RWPE1 (cell line): ENCODE measurements around the gene GABRA4.

ENCODE experiments used
- CTCF ChIA-PET: fragments of 350-600 bp; sonication (Branson Sonifier 250); formaldehyde crosslinking; extraction: SDS; loops from one replicate; lab custom pipeline; 2021; lab: Yijun Ruan, JAX
- POLR2A ChIA-PET: fragments of 400-600 bp; formaldehyde crosslinking; extraction: SDS; loops from one replicate; lab custom pipeline; 2020; ENCODE audit warnings: antibody characterized with exemption; ENCODE audit not compliant: low non-redundant PET; lab: Yijun Ruan, JAX
- DNase-seq: peaks from one replicate; pipeline ENCODE4 v3.0.0; 2012; ENCODE audit warnings: low spot score
- H3K27ac ChIP-seq: fragments of 450-650 bp; 2 replicates; pipeline ENCODE4 v1.5.1; 2017
- TF ChIP-seq, protein P1 (sequence below): fragments of 450-650 bp; conservative IDR thresholded peaks from 2 replicates; pipeline ENCODE4 v1.5.1; 2017; ENCODE audit warnings: low read depth, mild to moderate bottlenecking

Gene GABRA4

GRCh38 chr4:46931981-46932380 is 61.4 kb downstream of the GABRA4 start:
- ChIA-PET POLR2A (no interaction called here), CTCF (no interaction called here)
- TF ChIP-seq, protein P1, sequence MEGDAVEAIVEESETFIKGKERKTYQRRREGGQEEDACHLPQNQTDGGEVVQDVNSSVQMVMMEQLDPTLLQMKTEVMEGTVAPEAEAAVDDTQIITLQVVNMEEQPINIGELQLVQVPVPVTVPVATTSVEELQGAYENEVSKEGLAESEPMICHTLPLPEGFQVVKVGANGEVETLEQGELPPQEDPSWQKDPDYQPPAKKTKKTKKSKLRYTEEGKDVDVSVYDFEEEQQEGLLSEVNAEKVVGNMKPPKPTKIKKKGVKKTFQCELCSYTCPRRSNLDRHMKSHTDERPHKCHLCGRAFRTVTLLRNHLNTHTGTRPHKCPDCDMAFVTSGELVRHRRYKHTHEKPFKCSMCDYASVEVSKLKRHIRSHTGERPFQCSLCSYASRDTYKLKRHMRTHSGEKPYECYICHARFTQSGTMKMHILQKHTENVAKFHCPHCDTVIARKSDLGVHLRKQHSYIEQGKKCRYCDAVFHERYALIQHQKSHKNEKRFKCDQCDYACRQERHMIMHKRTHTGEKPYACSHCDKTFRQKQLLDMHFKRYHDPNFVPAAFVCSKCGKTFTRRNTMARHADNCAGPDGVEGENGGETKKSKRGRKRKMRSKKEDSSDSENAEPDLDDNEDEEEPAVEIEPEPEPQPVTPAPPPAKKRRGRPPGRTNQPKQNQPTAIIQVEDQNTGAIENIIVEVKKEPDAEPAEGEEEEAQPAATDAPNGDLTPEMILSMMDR, result no peak
- no peak for DNase-seq
- no peak overlapping the region for H3K27ac ChIP-seq

DNA sequence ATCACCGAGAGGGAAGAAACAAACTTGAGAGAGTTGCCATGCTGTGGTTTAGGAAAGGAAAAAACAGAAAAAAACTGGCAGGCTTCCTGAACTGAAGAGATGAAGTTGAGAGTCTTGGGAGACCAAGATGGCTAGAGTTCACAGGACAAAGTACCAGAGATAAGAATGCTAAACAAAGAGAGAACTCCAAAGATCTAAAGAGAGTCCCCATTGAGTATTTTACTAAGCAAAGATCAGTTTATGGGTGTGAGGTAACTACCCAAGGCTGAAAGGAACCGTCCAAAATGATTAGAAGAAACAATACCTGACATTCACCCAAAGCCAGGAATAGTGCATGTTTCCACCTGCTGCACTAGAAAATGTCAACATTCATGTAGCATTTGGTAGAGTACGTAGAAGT is 62.5 kb downstream of the GABRA4 start:
- H3K27ac ChIP-seq, result no peak overlapping the region
- POLR2A ChIA-PET, result no interaction called here
- TF ChIP-seq, protein P1, result no peak
- DNase-seq, result no peak
- CTCF ChIA-PET, result no interaction called here

DNA sequence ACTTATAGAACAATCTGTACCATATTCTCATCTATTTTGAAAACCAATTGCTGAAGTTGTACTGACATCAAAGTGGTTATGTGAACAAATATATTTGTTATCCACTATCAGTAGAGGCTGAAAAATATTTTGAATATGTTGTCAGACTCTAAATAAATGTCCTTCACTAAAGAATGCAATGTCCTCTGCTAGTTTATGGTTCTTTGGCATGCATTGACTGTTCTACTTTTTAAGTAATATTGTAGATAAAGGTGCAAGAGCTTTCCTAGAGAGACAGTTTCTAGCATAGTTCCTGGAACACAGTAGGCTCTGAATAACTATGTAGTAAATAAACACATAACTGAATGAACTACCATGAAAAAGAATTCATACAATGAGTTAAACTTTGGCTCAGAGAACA is 66.2 kb downstream of the GABRA4 start:
- DNase-seq, result no peak
- CTCF ChIA-PET, result no interaction called here
- no peak overlapping the region for H3K27ac ChIP-seq
- POLR2A ChIA-PET, result no interaction called here
- TF ChIP-seq, protein P1, result no peak

DNA sequence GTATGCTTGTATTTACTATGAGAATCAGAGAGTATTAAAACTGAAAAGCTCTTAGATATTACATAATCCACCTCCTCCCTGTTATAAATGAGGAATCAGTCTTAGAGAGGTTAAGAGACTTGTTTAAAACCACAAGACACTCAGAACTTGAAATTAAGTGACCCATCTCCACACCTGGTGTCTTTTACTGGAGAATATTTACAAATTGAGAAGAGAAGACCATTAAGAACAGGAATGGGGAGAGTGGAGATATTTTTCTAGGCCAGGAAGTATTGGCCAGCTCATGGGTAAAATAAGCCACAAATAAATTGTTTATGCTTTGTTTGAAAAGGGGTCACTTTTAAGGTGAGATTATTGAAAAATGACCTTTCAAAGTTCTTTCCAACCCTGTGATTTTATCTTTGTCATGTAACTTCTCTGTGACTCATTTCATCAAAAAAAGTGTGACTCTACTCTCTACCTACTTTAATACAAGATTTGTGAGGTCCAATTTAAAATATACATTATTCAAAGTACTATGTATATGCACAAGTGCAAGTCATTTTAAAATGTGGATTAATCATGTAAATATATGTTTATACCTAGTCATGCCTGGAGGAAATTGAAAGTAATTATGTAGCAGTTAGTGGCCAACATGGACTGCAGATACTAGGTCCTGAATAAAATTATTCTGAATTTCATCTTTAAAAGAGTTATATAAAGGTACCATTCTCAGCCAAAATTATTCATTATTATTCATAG is 68.4 kb downstream of the GABRA4 start:
- TF ChIP-seq, protein P1, result no peak
- ChIA-PET POLR2A (no interaction called here), CTCF (no interaction called here)
- no peak for DNase-seq
- no peak overlapping the region for H3K27ac ChIP-seq

DNA sequence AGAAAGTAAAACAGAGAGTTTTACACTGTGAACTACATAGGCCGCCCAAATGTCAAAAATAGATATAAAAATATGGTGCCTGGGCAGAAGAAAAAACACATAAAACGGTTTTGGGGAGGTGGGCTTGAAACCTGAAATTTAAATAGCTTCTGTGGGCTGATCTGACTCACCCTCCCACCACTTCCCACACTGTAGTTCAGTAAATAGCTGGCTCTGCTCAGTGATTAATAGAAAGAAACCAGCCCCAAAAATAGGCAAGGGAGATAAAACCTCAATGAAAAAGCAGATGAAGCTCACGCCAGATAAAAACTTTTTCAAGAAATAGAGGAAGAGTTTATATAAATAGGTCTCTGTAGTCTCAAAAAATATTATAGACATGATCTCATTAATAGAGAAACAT is 71.2 kb downstream of the GABRA4 start:
- CTCF ChIA-PET, result no interaction called here
- TF ChIP-seq, protein P1, result no peak
- POLR2A ChIA-PET, result no interaction called here
- H3K27ac ChIP-seq, result no peak overlapping the region
- DNase-seq, result no peak

DNA sequence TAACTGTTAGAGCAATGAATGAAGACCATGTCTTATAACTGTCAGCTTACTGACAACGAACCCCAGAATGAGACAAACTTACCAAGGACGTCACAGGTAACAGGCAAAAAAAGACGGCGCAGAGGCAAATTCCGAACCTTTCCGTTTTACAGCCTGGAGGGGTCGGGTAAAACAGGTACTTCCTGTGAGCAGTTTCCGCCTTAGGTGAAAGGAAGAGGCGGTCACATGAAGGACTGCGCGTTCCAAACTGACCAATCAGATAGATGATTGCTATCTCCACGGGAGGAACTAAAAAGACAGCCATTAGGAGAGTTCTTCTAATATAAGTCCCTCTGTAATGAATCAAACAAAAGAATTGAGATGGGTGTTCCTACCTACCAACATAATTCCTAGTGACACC is 84.3 kb downstream of the GABRA4 start, which contains the start of gene COX7B2:
TSS of gene COX7B2 (minus strand) at position 168 of the 400 bp plus-strand sequence. CDS start 174,053 bp downstream, outside the sequence.
- ChIA-PET CTCF (no interaction called here), POLR2A (no interaction called here)
- DNase-seq, result no peak
- TF ChIP-seq, protein P1, result no peak
- H3K27ac ChIP-seq, result no peak within 1 kb of the TSS
